CD8-positive, alpha-beta memory T cell (primary cell): ENCODE measurements around the gene SNTG2. TPM values are rescaled to one million over a fixed set of nuclear protein-coding genes. Genes with fewer than 3 reads are reported as not detected.

ENCODE experiments used
- CTCF ChIA-PET: fragments of 350-600 bp; sonication (Branson Sonifier 250); formaldehyde crosslinking; loops from one replicate; lab custom pipeline; 2021; ENCODE audit warnings: antibody characterized with exemption; lab: Charles Lee
- POLR2A ChIA-PET: fragments of 350-600 bp; sonication (Branson Sonifier 250); formaldehyde crosslinking; loops from one replicate; lab custom pipeline; 2021; ENCODE audit warnings: antibody characterized with exemption; lab: Charles Lee
- DNase-seq, 5 donors: peaks; one replicate each; pipeline versions ENCODE4 v3.0.0 to v3.0.0-alpha.2; 2020 to 2022; ENCODE audit warnings: mixed read lengths in 1 of 5
- H3K27ac ChIP-seq: one replicate; pipeline ENCODE4 v1.7.0; 2013; ENCODE audit warnings: low read depth, mild to moderate bottlenecking, low read length, moderate library complexity
- H3K27me3 ChIP-seq: 2 replicates; pipeline ENCODE4 v1.7.0; 2013; ENCODE audit warnings: low read length, mild to moderate bottlenecking; ENCODE audit not compliant: insufficient read depth, poor library complexity, severe bottlenecking
- H3K36me3 ChIP-seq: 2 replicates; pipeline ENCODE4 v1.7.0; 2013; ENCODE audit warnings: mild to moderate bottlenecking, low read length, moderate library complexity; ENCODE audit not compliant: insufficient read depth
- H3K4me1 ChIP-seq: 2 replicates; pipeline ENCODE4 v1.7.0; 2013; ENCODE audit warnings: mild to moderate bottlenecking, low read length, moderate library complexity; ENCODE audit not compliant: insufficient read depth
- H3K4me3 ChIP-seq: 2 replicates; pipeline ENCODE4 v1.7.0; 2013; ENCODE audit warnings: mild to moderate bottlenecking, low read length
- H3K9me3 ChIP-seq: 2 replicates; pipeline ENCODE4 v1.7.0; 2013; ENCODE audit warnings: mild to moderate bottlenecking, low read length
- H3K27ac Mint-ChIP-seq, 8 donors: one replicate each; pipeline ENCODE4 v1.8.0; 2020 to 2021; ENCODE audit warnings: mixed read lengths in 8 of 8, mild to moderate bottlenecking in 6 of 8, inconsistent platforms in 3 of 8, moderate library complexity in 3 of 8
- H3K27me3 Mint-ChIP-seq, 2 donors: one replicate each; pipeline ENCODE4 v1.8.0; 2020 to 2021; ENCODE audit warnings: mixed read lengths in 2 of 2, mild to moderate bottlenecking in 1 of 2, moderate library complexity in 1 of 2
- H3K36me3 Mint-ChIP-seq, 3 donors: one replicate each; pipeline ENCODE4 v1.8.0; 2020 to 2021; ENCODE audit warnings: mixed read lengths in 3 of 3, inconsistent platforms in 1 of 3, mild to moderate bottlenecking in 1 of 3
- H3K4me1 Mint-ChIP-seq, 3 donors: one replicate each; pipeline ENCODE4 v1.8.0; 2020 to 2021; ENCODE audit warnings: mixed read lengths in 3 of 3, inconsistent platforms in 1 of 3, mild to moderate bottlenecking in 1 of 3
- H3K4me3 Mint-ChIP-seq, 7 donors: one replicate each; pipeline ENCODE4 v1.8.0; 2020 to 2021; ENCODE audit warnings: mixed read lengths in 7 of 7, mild to moderate bottlenecking in 6 of 7, moderate library complexity in 4 of 7, inconsistent platforms in 2 of 7
- H3K9me3 Mint-ChIP-seq, 5 donors: one replicate each; pipeline ENCODE4 v1.8.0; 2020 to 2022; ENCODE audit warnings: mixed read lengths in 5 of 5, mild to moderate bottlenecking in 3 of 5, moderate library complexity in 2 of 5, inconsistent platforms in 1 of 5
- polyA plus RNA-seq: library from polyadenylated mRNA; unstranded; fragments of 300-500 nt; fragmentation: Illumina TruSeq; gene quantifications from one replicate; pipeline ENCODE4 v1.2.3, GENCODE V29; 2021
- total RNA-seq, 2 experiments: library from RNA; stranded (reverse); gene quantifications; one replicate each; pipeline ENCODE4 v1.2.3, GENCODE V29; 2021

The SNTG2 gene
- total and polyA plus RNA-seq, 3 experiments from 2014 or later: 0.30 to 1.7 (median 1.3) TPM

DNA sequence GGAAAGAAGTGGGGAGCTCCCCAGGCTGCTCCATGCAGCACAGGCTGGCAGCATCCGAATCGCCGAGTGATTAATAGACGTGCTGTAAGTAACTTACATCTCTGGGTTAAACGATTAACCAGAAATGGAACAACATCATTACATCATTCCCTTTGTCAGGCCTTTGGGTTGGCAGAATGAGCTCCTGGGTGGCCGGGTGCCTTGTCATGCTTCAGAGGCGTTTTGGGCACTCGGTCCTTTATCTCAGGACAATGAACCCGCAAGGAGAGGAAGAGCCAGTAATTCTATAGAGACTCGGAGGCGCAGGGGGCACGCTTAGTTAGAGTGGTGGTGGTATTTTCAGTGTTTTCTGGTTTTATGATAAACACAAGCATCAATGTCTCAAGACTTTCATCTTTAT is 315.7 kb downstream of the SNTG2 start:
- peaks cover 0 to 11% (median 0%) of the 10 kb centered on the region in 3 donors for H3K36me3 Mint-ChIP-seq
- H3K4me3 Mint-ChIP-seq: no peak overlapping the region
- no peak overlapping the region for H3K27ac Mint-ChIP-seq
- ChIA-PET POLR2A (no interaction called here), CTCF (interaction anchor here (1.2 kb wide), 1 partner anchor 10 kb away, joined by 3 read pairs; no protein-coding TSS in a partner anchor)
- H3K4me1 Mint-ChIP-seq: no peaks in the 10 kb centered on the region
- H3K27me3 Mint-ChIP-seq: peaks cover 0 to 4% of the 10 kb centered on the region in 2 donors
- no peaks in the 10 kb centered on the region for H3K9me3 Mint-ChIP-seq
- Histone ChIP-seq H3K4me3 (no peak overlapping the region), H3K4me1 (no peaks in the 10 kb centered on the region), H3K27ac (no peak overlapping the region), H3K27me3 (no peaks in the 10 kb centered on the region), H3K36me3 (no peaks in the 10 kb centered on the region), H3K9me3 (no peaks in the 10 kb centered on the region)
- no peak for DNase-seq

DNA sequence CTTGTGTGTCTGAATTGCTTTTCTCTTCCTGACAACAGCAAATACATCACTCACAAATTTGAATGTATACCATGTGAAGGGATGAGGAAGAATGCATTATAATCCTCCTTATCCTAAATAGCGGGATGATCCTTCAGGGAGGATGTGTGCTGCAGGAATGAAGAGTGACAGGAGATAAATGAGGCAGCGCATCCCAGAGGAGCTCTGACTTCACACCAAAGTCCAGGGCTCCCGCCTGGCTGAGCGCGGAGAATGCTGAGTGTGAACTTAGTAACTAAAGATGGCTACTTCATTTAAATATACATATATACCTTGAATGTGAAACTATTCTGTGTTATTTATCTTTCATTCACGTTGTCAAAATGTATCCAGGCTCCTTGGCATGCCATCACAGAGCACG is 317.4 kb downstream of the SNTG2 start:
- ChIA-PET CTCF (no interaction called here), POLR2A (no interaction called here)
- H3K27me3 ChIP-seq: no peaks in the 10 kb centered on the region
- Mint-ChIP-seq H3K4me3 (no peak overlapping the region), H3K27ac (no peak overlapping the region), H3K4me1 (no peaks in the 10 kb centered on the region), H3K9me3 (peaks cover 0 to 2% (median 0%) of the 10 kb centered on the region in 5 donors), H3K27me3 (peaks cover 0 to 4% of the 10 kb centered on the region in 2 donors), H3K36me3 (peaks cover 0 to 13% (median 0%) of the 10 kb centered on the region in 3 donors)
- DNase-seq: no peak
- no peaks in the 10 kb centered on the region for H3K4me1 ChIP-seq
- no peak overlapping the region for H3K4me3 ChIP-seq
- H3K36me3 ChIP-seq: no peaks in the 10 kb centered on the region
- H3K9me3 ChIP-seq: no peaks in the 10 kb centered on the region
- no peak overlapping the region for H3K27ac ChIP-seq

DNA sequence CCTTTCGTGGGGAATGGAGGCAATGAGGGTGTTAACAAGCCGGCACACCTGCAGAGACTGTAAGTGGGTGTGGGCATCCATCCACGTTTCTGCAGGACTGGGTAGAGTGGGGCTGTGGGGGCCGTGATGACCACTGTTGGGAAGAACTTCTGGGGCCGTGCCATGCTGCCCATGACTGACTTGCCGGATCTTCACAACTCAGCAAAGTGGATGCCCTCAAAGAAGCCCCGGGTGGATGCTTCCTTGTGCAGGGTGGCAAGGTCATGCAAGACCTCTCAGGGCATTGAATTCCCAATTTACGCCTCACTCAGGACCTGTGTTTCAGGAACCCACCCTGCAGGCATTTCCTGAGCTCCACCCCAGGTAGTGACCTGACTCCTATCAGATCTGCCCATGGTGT is 319.2 kb downstream of the SNTG2 start:
- Histone ChIP-seq H3K9me3 (no peaks in the 10 kb centered on the region), H3K27me3 (no peaks in the 10 kb centered on the region), H3K36me3 (no peaks in the 10 kb centered on the region), H3K4me3 (no peak overlapping the region), H3K4me1 (no peaks in the 10 kb centered on the region), H3K27ac (no peak overlapping the region)
- Mint-ChIP-seq H3K36me3 (peaks cover 0 to 13% (median 0%) of the 10 kb centered on the region in 3 donors), H3K4me1 (no peaks in the 10 kb centered on the region), H3K27me3 (peaks cover 0 to 4% of the 10 kb centered on the region in 2 donors), H3K9me3 (peaks cover 0 to 5% (median 0%) of the 10 kb centered on the region in 5 donors), H3K4me3 (no peak overlapping the region), H3K27ac (no peak overlapping the region)
- no peak for DNase-seq
- ChIA-PET CTCF (no interaction called here), POLR2A (no interaction called here)

DNA sequence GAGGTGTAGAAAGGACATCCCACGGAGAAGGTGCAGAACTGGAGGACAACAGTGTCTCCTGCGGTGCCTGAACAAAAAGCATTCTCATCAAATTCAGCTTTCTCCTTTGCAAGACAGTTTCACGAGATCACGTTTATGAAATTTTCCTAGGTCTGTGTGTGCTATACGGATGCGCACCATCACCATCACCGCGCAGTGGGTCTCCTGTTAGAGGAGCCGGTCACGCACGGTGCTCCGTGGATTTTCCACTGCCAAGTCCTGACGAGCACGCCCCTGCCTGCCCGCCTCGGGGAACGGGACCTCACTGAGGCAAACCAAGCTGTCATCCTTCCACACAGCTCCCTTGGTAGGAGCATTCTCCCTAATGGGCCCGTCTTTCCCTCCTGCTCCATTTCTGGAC is 322.2 kb downstream of the SNTG2 start:
- Histone ChIP-seq H3K4me3 (no peak overlapping the region), H3K4me1 (no peaks in the 10 kb centered on the region), H3K27ac (no peak overlapping the region), H3K27me3 (no peaks in the 10 kb centered on the region), H3K9me3 (no peaks in the 10 kb centered on the region), H3K36me3 (no peaks in the 10 kb centered on the region)
- DNase-seq: no peak
- H3K27ac Mint-ChIP-seq: no peak overlapping the region
- CTCF ChIA-PET: no interaction called here
- POLR2A ChIA-PET: no interaction called here
- H3K4me1 Mint-ChIP-seq: no peaks in the 10 kb centered on the region
- H3K9me3 Mint-ChIP-seq: peaks cover 0 to 9% (median 2%) of the 10 kb centered on the region in 5 donors
- peaks cover 0 to 7% (median 0%) of the 10 kb centered on the region in 3 donors for H3K36me3 Mint-ChIP-seq
- no peak overlapping the region for H3K4me3 Mint-ChIP-seq
- H3K27me3 Mint-ChIP-seq: peaks cover 0 to 4% of the 10 kb centered on the region in 2 donors

DNA sequence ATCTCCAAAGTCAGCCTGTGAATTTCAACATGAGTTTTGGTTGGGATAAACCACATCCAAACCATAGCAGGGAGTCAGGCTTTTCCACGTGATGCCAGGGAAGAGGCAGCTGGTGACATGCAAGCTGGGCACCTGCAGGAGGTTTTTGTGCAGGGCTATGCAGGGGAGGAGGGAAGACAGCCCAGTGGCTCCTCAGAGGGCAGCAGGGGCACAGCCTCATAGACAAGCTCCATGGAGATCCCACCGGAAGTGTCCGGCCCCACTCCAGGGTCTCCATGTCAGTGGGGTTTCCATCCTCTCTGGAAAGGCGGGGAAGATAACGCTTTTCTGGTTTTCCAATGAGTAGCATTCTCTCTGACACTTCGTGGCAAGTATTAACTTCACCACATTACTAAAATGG is 327.0 kb downstream of the SNTG2 start:
- Histone ChIP-seq H3K4me1 (no peaks in the 10 kb centered on the region), H3K27me3 (no peaks in the 10 kb centered on the region), H3K4me3 (no peak overlapping the region), H3K27ac (no peak overlapping the region), H3K9me3 (no peaks in the 10 kb centered on the region), H3K36me3 (no peaks in the 10 kb centered on the region)
- ChIA-PET CTCF (no interaction called here), POLR2A (no interaction called here)
- Mint-ChIP-seq H3K27ac (no peak overlapping the region), H3K4me3 (no peak overlapping the region), H3K4me1 (no peaks in the 10 kb centered on the region), H3K9me3 (peaks cover 0 to 9% (median 2%) of the 10 kb centered on the region in 5 donors), H3K36me3 (no peaks in the 10 kb centered on the region), H3K27me3 (no peaks in the 10 kb centered on the region)
- no peak for DNase-seq

DNA sequence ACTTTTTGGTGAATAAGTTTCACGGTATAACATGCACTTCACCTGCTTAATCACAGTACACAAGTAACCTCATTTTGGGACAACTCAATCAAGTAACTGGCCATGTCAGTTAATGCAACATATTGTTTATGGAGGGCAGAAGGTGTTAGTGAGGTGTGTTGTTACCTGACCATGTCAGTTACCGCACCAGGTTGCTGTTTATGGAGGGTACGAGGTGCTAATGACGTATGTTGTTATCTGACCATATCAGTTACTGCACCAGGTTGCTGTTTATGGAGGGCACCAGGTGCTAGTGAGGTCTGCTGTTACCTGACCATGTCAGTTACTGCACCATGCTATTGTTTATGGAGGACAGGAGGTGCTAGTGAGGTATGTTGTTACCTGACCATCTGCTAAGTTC is 327.5 kb downstream of the SNTG2 start:
- no peak for DNase-seq
- Histone ChIP-seq H3K27me3 (no peaks in the 10 kb centered on the region), H3K4me3 (no peak overlapping the region), H3K4me1 (no peaks in the 10 kb centered on the region), H3K9me3 (no peaks in the 10 kb centered on the region), H3K36me3 (no peaks in the 10 kb centered on the region), H3K27ac (no peak overlapping the region)
- Mint-ChIP-seq H3K4me3 (no peak overlapping the region), H3K9me3 (peaks cover 0 to 9% (median 2%) of the 10 kb centered on the region in 5 donors), H3K36me3 (no peaks in the 10 kb centered on the region), H3K27ac (no peak overlapping the region), H3K27me3 (no peaks in the 10 kb centered on the region), H3K4me1 (no peaks in the 10 kb centered on the region)
- ChIA-PET CTCF (no interaction called here), POLR2A (no interaction called here)

DNA sequence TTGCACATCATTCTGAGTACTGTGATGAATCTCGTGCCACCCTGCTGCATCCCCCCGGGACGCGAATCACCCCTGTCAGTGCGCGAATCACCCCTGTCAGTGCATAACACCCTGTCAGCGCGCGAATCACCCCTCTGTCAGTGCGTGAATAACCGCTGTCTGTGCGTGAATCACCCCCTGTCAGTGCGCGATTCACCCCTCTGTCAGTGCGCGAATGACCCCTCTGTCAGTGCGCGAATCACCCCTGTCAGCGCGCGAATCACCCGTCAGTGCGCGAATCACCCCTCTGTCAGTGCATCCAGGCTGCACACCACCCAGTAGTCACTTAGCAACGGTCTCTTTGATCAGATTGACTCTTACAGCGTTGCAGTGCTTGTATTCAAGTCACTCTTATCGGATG is 328.2 kb downstream of the SNTG2 start:
- H3K4me1 ChIP-seq: no peaks in the 10 kb centered on the region
- H3K27me3 ChIP-seq: no peaks in the 10 kb centered on the region
- H3K9me3 ChIP-seq: no peaks in the 10 kb centered on the region
- no peak for DNase-seq
- POLR2A ChIA-PET: no interaction called here
- Mint-ChIP-seq H3K27me3 (no peaks in the 10 kb centered on the region), H3K4me1 (no peaks in the 10 kb centered on the region), H3K36me3 (no peaks in the 10 kb centered on the region), H3K9me3 (peaks cover 0 to 6% (median 2%) of the 10 kb centered on the region in 5 donors), H3K27ac (no peak overlapping the region), H3K4me3 (no peak overlapping the region)
- no peaks in the 10 kb centered on the region for H3K36me3 ChIP-seq
- H3K27ac ChIP-seq: no peak overlapping the region
- H3K4me3 ChIP-seq: no peak overlapping the region
- CTCF ChIA-PET: no interaction called here

DNA sequence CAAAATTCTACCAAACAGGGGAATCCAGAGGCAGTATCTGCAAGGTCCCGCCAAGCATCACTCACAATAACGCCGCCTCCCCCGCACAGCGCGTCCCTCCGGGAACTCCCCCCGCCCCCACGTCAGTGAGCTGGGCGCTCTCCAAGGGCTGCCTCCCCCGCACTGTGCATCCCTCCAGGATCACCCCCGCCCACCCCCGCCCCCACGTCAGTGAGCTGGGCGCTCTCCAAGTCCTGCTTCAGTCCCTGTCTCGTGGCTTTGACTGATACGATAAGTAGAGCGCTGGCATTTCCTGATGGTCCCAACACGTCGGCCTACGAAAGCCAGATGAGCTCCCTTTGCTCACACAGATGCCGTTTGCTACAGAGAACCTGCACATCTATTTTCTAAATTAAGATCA is 331.9 kb downstream of the SNTG2 start:
- no peaks in the 10 kb centered on the region for H3K27me3 ChIP-seq
- Mint-ChIP-seq H3K4me1 (no peaks in the 10 kb centered on the region), H3K36me3 (no peaks in the 10 kb centered on the region), H3K9me3 (peaks cover 0 to 3% (median 0%) of the 10 kb centered on the region in 5 donors), H3K27ac (no peak overlapping the region), H3K4me3 (no peak overlapping the region), H3K27me3 (no peaks in the 10 kb centered on the region)
- H3K4me1 ChIP-seq: no peaks in the 10 kb centered on the region
- H3K27ac ChIP-seq: no peak overlapping the region
- POLR2A ChIA-PET: no interaction called here
- no peaks in the 10 kb centered on the region for H3K36me3 ChIP-seq
- H3K4me3 ChIP-seq: no peak overlapping the region
- no peak for DNase-seq
- CTCF ChIA-PET: no interaction called here
- H3K9me3 ChIP-seq: no peaks in the 10 kb centered on the region
